SK-N-SH (cell line): ENCODE results near the gene TXNDC11. TPM values are rescaled to one million over a fixed set of nuclear protein-coding genes. Genes with fewer than 3 reads are reported as not detected.

Experiments
- CTCF ChIA-PET: fragments of 300-600, 350-600 bp; formaldehyde crosslinking; extraction: SDS; loops from one replicate; lab custom pipeline; 2021; lab: Yijun Ruan, JAX
- POLR2A ChIA-PET: fragments of 350-600 bp; sonication (Branson Sonifier 250); formaldehyde crosslinking; extraction: SDS; loops from one replicate; lab custom pipeline; 2020; ENCODE audit warnings: antibody characterized with exemption, inconsistent platforms; lab: Yijun Ruan, JAX
- DNase-seq: peaks from one replicate; pipeline ENCODE4 v3.0.0; 2012
- H2AFZ ChIP-seq: fragments of 200-600 bp; sonication (generic); 2 replicates; pipeline ENCODE4 v1.8.1; 2016; ENCODE audit warnings: antibody characterized with exemption, mild to moderate bottlenecking, low read depth
- H3F3A ChIP-seq: fragments of 200-600 bp; sonication (generic); replicated peaks from 2 replicates; pipeline ENCODE3; 2016; ENCODE audit warnings: antibody characterized with exemption, mild to moderate bottlenecking; ENCODE audit not compliant: insufficient read depth
- H3K27ac ChIP-seq, 2 experiments: fragments of 200-500 bp in 1 of 2; fragments of 200-600 bp in 1 of 2; sonication (Bioruptor generic) in 1 of 2; sonication (generic), shearing (Covaris generic) in 1 of 2; 2 replicates each; pipeline versions ENCODE4 v1.5.1 to v1.6.1; 2014 to 2016; ENCODE audit warnings: low read depth in 2 of 2, inconsistent platforms in 1 of 2, low read length in 1 of 2, mild to moderate bottlenecking in 1 of 2, mixed read lengths in 1 of 2
- H3K27me3 ChIP-seq: fragments of 200-600 bp; sonication (generic), shearing (Covaris generic); 2 replicates; pipeline ENCODE4 v1.6.1; 2016; ENCODE audit warnings: mixed run types; ENCODE audit not compliant: insufficient read depth
- H3K36me3 ChIP-seq, 2 experiments: fragments of 200-500 bp in 1 of 2; fragments of 200-600 bp in 1 of 2; sonication (Bioruptor generic) in 1 of 2; sonication (generic) in 1 of 2; replicated peaks in 1 of 2; 2 replicates each; pipeline versions ENCODE3 to v1.5.1; 2014 to 2016; ENCODE audit warnings: low read length in 1 of 2, mild to moderate bottlenecking in 1 of 2; ENCODE audit not compliant: insufficient read depth in 2 of 2, control insufficient read depth in 1 of 2
- H3K4me1 ChIP-seq, 2 experiments: fragments of 200-500 bp in 1 of 2; fragments of 200-600 bp in 1 of 2; sonication (Bioruptor generic) in 1 of 2; sonication (generic), shearing (Covaris generic) in 1 of 2; 2 replicates each; pipeline versions ENCODE4 v1.5.1 to v1.6.1; 2014 to 2016; ENCODE audit warnings: low read depth in 1 of 2, low read length in 1 of 2, mixed run types in 1 of 2; ENCODE audit not compliant: insufficient read depth in 2 of 2, control insufficient read depth in 1 of 2
- H3K4me2 ChIP-seq: fragments of 200-600 bp; sonication (generic), shearing (Covaris generic); 2 replicates; pipeline ENCODE4 v1.6.1; 2017; ENCODE audit warnings: mixed run types
- H3K4me3 ChIP-seq, 2 experiments: fragments of 200-500 bp in 1 of 2; fragments of 200-600 bp in 1 of 2; sonication (Bioruptor generic) in 1 of 2; sonication (generic), shearing (Covaris generic) in 1 of 2; 2 replicates each; pipeline versions ENCODE4 v1.5.1 to v1.8.1; 2014 to 2016; ENCODE audit warnings: low read depth in 2 of 2, inconsistent platforms in 1 of 2, low read length in 1 of 2, mild to moderate bottlenecking in 1 of 2, mixed read lengths in 1 of 2, moderate library complexity in 1 of 2
- H3K79me2 ChIP-seq: fragments of 200-600 bp; sonication (generic); 2 replicates; pipeline ENCODE4 v1.8.1; 2017; ENCODE audit warnings: mild to moderate bottlenecking; ENCODE audit not compliant: insufficient read depth
- H3K9ac ChIP-seq: fragments of 200-600 bp; sonication (generic); 2 replicates; pipeline ENCODE4 v1.6.1; 2017; ENCODE audit warnings: mixed run types
- H3K9me2 ChIP-seq: fragments of 200-600 bp; sonication (generic); 2 replicates; pipeline ENCODE4 v1.6.1; 2017; ENCODE audit warnings: mixed run types
- H3K9me3 ChIP-seq: fragments of 200-600 bp; sonication (generic); 2 replicates; pipeline ENCODE4 v1.6.1; 2017; ENCODE audit warnings: mixed run types, mild to moderate bottlenecking, moderate library complexity
- H4K20me1 ChIP-seq: fragments of 200-600 bp; sonication (generic); 2 replicates; pipeline ENCODE4 v1.6.1; 2017; ENCODE audit warnings: mild to moderate bottlenecking, mixed run types; ENCODE audit not compliant: insufficient read depth
- FOSL2 ChIP-seq: IDR thresholded peaks from 2 replicates; pipeline ENCODE4 v1.4.0; 2012; ENCODE audit warnings: low read depth, mild to moderate bottlenecking, moderate library complexity, borderline replicate concordance
- FOXM1 ChIP-seq: IDR thresholded peaks from 2 replicates; pipeline ENCODE4 v1.4.0; 2012; ENCODE audit warnings: low read depth, mild to moderate bottlenecking
- GATA2 ChIP-seq: sonication (generic); formaldehyde crosslinking; IDR thresholded peaks from 2 replicates; pipeline ENCODE4 v1.5.0; 2020; ENCODE audit warnings: mild to moderate bottlenecking, missing genetic modification reagents
- JUND ChIP-seq: IDR thresholded peaks from 2 replicates; pipeline ENCODE4 v1.4.0; 2012
- RAD21 ChIP-seq: IDR thresholded peaks from 2 replicates; pipeline ENCODE4 v1.6.1; 2012; ENCODE audit warnings: mild to moderate bottlenecking, low read length
- TAF1 ChIP-seq: IDR thresholded peaks from 2 replicates; pipeline ENCODE4 v1.6.1; 2012; ENCODE audit warnings: low read depth, mild to moderate bottlenecking, low read length, moderate library complexity, borderline replicate concordance
- TCF12 ChIP-seq: IDR thresholded peaks from 2 replicates; pipeline ENCODE4 v1.4.0; 2012
- YY1 ChIP-seq: IDR thresholded peaks from 2 replicates; pipeline ENCODE4 v1.4.0; 2012; ENCODE audit warnings: low read depth, mild to moderate bottlenecking
- WGBS: methylation state at CpG from one replicate; pipeline ENCODE4 v1.1.6; 2017; ENCODE audit warnings: low lambda C conversion rate; 5-methylcytosine and 5-hydroxymethylcytosine counted together
- polyA plus RNA-seq, 3 experiments: library from polyadenylated mRNA; depleted of rRNA; stranded (reverse); fragments of >200 nt; gene quantifications; 2 replicates each; pipeline ENCODE4 v1.2.3, GENCODE V29; 2012
- TF ChIP-seq, protein P1 (sequence below): IDR thresholded peaks from 2 replicates; pipeline ENCODE4 v1.6.1; 2012; ENCODE audit warnings: mild to moderate bottlenecking, low read depth, low read length, moderate library complexity

Gene TXNDC11
- polyA plus RNA-seq, 1 of the 3 experiments (the other 2 are of a cell fraction), result 37.0 TPM

DNA sequence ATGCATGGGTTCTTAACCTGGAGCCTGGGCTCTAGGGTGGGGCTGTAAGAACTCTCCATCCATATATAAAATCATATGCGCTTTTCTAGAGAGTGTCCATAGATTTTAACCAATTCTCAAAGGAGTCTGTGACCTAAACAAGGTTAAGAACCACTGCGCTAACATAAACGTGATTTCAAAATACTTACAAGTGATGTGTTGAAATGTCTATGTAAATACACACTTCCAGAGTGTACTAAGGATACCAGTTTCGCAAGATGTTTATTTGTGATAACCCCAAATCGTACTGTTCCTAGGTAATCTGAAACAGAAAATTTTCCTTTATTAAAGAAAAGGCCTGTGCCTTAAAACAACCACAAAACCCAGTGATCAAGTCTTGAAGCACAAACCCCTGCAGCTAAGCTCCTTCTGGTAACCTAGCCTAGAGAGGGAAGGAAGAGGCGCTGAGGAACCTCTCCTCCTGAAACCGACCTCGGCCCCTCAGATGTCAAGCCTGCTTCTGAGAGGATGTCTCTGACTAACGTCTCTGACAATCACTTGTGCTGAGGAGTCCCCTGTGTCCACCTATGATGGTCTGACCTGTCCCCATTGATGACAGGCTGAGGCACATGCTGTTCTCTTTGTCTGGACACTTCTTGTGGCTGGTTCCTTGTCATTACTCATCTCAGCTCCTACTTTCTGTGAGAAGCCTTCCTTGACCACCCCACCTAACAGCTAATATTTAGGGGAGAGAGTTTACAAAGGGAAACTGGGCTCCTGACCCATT, 42.2 kb downstream of the TXNDC11 start:
- H3K9me2 ChIP-seq, result no peaks in the 10 kb centered on the region
- peaks cover 33% of the 10 kb centered on the region; the same call in 1 of the 2 replicates for H3K79me2 ChIP-seq
- H2AFZ ChIP-seq, result no peak overlapping the region
- no peak overlapping the region for H3K9ac ChIP-seq
- H3K27me3 ChIP-seq, result no peaks in the 10 kb centered on the region
- no peaks in the 10 kb centered on the region for H3K9me3 ChIP-seq
- POLR2A ChIA-PET, result no interaction called here
- DNase-seq, result no peak
- H3K4me3 ChIP-seq, result no peak overlapping the region
- peaks cover 26 to 42% of the 10 kb centered on the region in 2 experiments for H3K36me3 ChIP-seq
- H3K27ac ChIP-seq, result no peak overlapping the region
- TF ChIP-seq JUND, result no peak
- H3K4me2 ChIP-seq, result no peak overlapping the region
- no peaks in the 10 kb centered on the region for H4K20me1 ChIP-seq
- no peaks in the 10 kb centered on the region for H3F3A ChIP-seq
- CTCF ChIA-PET, result interaction anchor here (1.5 to 2.2 kb wide), 3 partner anchors 10 to 304 kb away, joined by 3 to 6 read pairs (median 5); no protein-coding TSS in a partner anchor
- WGBS, result 86% methylated on average over 9 of the region's 9 CpGs
- no peaks in the 10 kb centered on the region; a peak in 1 of 4 replicates for H3K4me1 ChIP-seq

- Histone ChIP-seq H4K20me1 (no peaks in the 10 kb centered on the region), H3K27ac (no peak overlapping the region), H3F3A (no peaks in the 10 kb centered on the region), H2AFZ (no peak overlapping the region), H3K79me2 (peaks cover 24% of the 10 kb centered on the region; the same call in 1 of the 2 replicates), H3K4me3 (no peak overlapping the region), H3K36me3 (peaks cover 26 to 49% of the 10 kb centered on the region in 2 experiments), H3K4me2 (no peak overlapping the region), H3K27me3 (no peaks in the 10 kb centered on the region), H3K9me3 (no peaks in the 10 kb centered on the region)
- ChIA-PET POLR2A (no interaction called here), CTCF (interaction anchor here (1.5 to 2.2 kb wide), 3 partner anchors 11 to 303 kb away, joined by 3 to 6 read pairs (median 5); no protein-coding TSS in a partner anchor)
- DNase-seq, result no peak
- WGBS, result 93% methylated on average over 10 of the region's 10 CpGs
- TF ChIP-seq GATA2 (CRISPR knock-in tag), result no peak
- TF ChIP-seq TCF12, result no peak
- TF ChIP-seq TAF1, result no peak
- no peak for TF ChIP-seq RAD21
- no peak for TF ChIP-seq FOSL2
- TF ChIP-seq, protein P1, sequence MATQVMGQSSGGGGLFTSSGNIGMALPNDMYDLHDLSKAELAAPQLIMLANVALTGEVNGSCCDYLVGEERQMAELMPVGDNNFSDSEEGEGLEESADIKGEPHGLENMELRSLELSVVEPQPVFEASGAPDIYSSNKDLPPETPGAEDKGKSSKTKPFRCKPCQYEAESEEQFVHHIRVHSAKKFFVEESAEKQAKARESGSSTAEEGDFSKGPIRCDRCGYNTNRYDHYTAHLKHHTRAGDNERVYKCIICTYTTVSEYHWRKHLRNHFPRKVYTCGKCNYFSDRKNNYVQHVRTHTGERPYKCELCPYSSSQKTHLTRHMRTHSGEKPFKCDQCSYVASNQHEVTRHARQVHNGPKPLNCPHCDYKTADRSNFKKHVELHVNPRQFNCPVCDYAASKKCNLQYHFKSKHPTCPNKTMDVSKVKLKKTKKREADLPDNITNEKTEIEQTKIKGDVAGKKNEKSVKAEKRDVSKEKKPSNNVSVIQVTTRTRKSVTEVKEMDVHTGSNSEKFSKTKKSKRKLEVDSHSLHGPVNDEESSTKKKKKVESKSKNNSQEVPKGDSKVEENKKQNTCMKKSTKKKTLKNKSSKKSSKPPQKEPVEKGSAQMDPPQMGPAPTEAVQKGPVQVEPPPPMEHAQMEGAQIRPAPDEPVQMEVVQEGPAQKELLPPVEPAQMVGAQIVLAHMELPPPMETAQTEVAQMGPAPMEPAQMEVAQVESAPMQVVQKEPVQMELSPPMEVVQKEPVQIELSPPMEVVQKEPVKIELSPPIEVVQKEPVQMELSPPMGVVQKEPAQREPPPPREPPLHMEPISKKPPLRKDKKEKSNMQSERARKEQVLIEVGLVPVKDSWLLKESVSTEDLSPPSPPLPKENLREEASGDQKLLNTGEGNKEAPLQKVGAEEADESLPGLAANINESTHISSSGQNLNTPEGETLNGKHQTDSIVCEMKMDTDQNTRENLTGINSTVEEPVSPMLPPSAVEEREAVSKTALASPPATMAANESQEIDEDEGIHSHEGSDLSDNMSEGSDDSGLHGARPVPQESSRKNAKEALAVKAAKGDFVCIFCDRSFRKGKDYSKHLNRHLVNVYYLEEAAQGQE, result no peak
- TF ChIP-seq YY1, result no peak
- no peak for TF ChIP-seq FOXM1
- TF ChIP-seq, all 33 proteins: peak for 0
- no peaks in the 10 kb centered on the region for H3K9me2 ChIP-seq
- no peak overlapping the region for H3K9ac ChIP-seq
- no peaks in the 10 kb centered on the region; a peak in 1 of 4 replicates for H3K4me1 ChIP-seq
Observed at GRCh38 chr16:11699234-11699894, 43.3 kb downstream of the TXNDC11 start.
